ENCODE data around the gene BMAL1.

Gene BMAL1

GRCh38 chr11:13347901-13348300 lies 70.3 kb downstream of the BMAL1 start:
- no peak for DNase-seq

GRCh38 chr11:13348305-13348704 lies 70.7 kb downstream of the BMAL1 start:
- no peak for DNase-seq

- no peak for DNase-seq
Measured at GRCh38 chr11:13349046-13349445, 71.5 kb downstream of the BMAL1 start.

GRCh38 chr11:13349581-13349980 lies 72.0 kb downstream of the BMAL1 start:
- no peak for DNase-seq

GRCh38 chr11:13352711-13353110 lies 75.1 kb downstream of the BMAL1 start:
- no peak for DNase-seq

GRCh38 chr11:13354335-13354734 lies 76.7 kb downstream of the BMAL1 start:
- DNase-seq = no peak

DNA sequence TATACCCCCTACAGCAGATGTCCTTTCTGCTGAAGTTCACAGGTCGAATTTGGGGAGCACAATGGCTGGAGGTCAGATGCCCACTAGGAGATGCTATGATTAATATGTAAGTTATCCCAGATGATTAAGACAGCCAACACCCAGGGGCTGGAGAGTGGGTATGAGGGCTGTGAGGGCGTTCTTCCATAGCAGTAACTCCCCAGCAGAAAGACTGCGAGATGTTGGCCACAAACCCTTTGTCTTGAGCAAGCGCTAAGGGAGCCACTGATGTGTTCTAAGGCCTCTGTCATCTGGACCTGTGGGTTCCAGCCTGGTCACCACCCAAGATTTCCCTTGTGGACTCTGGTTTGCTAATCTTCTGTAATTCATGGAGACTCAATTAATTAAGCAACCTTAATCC lies 77.6 kb downstream of the BMAL1 start:
- DNase-seq = no peak

- DNase-seq = no peak
Measured at GRCh38 chr11:13357232-13357631, 79.6 kb downstream of the BMAL1 start.

- no peak for DNase-seq
Measured at GRCh38 chr11:13358596-13359270, 81.1 kb downstream of the BMAL1 start.

DNA sequence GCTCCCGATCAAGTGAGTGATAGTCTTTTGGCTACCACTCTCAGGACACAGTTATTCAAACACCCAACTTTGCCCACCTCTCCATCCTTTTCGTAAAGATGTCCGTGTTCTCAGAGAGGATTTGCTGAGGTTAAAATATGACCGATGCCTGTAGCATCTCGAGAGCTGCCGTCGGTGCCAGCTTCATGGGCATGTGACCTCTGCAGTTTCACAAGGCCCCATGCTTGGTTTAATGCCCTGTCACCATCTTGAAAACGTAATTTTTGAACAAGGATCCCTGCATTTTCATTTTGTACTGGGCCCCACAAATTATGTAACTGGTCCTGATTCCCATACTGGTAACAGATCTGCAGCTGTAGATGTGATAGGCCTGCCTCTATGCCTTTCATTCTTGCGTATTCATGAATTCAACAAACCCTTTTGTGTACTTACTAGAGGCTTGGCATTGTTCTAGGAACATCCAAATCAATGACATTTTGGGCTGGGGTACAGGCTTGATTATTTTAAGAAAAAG lies 85.1 kb downstream of the BMAL1 start:
- no peak for DNase-seq

DNA sequence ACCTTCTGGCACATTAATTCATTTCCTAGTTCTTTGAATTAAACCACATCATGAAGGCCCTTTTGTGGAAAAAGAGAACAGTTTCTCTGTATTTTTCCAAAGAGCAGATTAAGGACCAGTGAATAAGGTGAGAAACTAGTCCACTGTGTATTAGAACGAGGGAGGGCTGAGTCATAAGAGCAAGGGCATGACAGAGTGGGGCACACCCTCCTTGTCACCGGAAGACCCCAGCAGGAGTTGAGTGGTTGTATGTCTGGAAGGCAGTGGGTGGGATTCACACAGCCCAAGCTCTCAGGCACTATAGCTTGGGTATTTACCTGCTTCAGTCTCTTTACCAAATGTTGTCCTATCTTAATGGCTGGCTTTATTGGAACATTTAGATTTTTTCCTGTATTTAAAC lies 86.8 kb downstream of the BMAL1 start:
- DNase-seq = no peak

- no peak for DNase-seq
Measured at GRCh38 chr11:13366266-13367026, 88.9 kb downstream of the BMAL1 start.

DNA sequence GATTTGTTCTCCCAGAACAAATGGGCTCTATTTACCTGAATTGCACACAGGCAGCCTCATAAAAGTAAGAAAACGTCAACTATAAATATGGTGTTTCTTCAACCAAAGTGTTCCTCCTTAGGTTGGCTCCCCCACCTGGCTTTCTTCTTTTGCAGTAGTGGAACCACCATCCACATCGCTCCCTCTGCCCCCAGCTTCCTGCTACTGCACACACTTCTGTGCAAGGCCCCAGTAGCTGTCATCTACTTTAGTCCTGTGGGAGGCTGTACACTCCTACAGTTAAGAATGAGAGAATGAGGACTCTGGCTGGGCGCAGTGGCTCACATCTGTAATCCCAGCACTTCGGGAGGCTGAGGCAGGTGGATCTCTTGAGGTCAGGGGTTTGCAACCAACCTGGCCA lies 89.5 kb downstream of the BMAL1 start:
- DNase-seq = no peak

GRCh38 chr11:13368041-13368446 lies 90.5 kb downstream of the BMAL1 start:
- no peak for DNase-seq

DNA sequence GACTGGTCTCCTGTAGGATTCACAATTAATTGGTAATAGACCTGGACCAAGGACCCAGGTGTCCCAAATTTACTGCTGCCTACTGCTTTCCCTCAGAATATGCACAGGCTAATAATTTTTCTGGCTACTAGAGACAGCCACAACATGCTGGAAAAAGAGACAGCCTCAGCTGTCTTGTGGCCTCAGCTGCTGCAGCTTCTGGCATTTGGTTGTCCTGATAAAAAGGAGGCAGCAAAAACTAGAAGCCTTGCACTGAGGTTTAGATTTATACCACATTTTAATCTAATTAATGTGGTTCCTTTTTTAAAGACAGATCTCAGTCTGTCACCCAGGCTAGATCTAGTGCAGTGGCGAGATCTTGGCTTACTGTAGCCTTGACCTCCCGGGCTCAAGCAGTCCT lies 95.6 kb downstream of the BMAL1 start:
- DNase-seq = no peak

GRCh38 chr11:13375798-13376197 lies 98.2 kb downstream of the BMAL1 start:
- DNase-seq = no peak

- DNase-seq = no peak
Measured at GRCh38 chr11:13376402-13376801, 98.8 kb downstream of the BMAL1 start.

DNA sequence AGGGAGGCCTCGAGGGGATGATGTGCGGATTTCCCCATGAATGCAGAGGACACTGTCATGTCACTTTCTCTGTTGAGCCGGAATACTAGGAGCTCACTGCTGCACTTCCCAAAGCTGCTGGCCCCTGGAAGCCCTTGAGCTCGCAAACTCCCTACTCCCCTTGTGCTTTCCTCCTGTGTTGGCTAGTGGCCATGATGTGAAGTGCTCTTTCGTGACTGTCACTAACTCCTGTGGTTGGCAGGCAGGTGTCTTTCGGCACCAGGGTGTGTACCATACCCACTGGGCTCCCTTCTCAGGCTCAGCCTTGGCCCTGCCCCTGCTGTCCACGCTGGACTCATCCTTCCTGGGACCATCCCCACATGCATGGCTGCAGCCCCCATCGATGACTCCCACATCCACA lies 99.2 kb downstream of the BMAL1 start:
- DNase-seq = no peak

- DNase-seq = no peak
Measured at GRCh38 chr11:13378316-13378715, 100.7 kb downstream of the BMAL1 start.

GRCh38 chr11:13380731-13381130 lies 103.1 kb downstream of the BMAL1 start:
- no peak for DNase-seq

DNA sequence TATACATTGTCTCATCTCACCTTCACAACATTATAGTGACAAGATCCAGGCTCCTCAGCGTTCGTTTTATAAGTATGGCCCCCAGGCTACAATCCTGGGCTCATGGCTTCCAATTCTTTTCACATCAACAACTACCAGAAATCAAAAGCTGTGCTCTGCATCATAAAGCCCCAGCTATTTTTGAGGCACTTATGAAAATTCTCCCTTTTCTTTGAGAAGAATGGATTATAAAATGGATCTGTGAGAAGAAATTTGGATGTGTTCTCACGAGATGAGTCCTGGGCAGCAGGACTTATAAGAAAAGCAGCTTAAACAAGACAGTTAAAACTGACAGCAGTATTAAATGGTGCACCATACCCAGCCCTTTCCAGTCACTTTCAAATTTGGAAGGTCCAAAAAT lies 105.2 kb downstream of the BMAL1 start:
- DNase-seq = no peak

- peak; percentile 35 for DNase-seq
Measured at GRCh38 chr11:13384908-13385640, 107.5 kb downstream of the BMAL1 start.

- DNase-seq = no peak
Measured at GRCh38 chr11:13386567-13386966, 109.0 kb downstream of the BMAL1 start.

DNA sequence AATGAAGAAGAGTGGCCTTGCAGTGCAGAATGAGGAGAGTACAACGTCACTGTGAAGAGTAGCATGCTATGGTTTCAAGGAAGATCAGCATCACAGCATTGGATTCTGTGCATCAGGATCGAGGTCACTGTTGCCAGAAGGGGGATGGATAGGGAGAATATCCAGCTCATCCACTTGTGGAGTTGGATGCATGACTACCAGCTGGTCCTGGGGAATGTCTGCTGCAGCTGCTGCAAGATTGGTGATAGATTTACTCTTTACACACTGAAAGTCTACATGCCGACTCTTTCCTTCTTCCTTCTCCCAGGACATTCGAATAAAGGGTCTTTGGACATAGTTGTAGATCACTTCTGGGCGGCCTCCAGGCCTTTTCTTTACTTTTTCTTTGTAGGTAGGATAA lies 111.2 kb downstream of the BMAL1 start:
- no peak for DNase-seq

Measured in activated CD4-positive, alpha-beta T cell treated with anti-CD3 and anti-CD28 coated beads for 48 hours (primary cell).